HepG2 (cell line): Measurements from ENCODE around the gene ZCCHC10. TPM values are rescaled to one million over a fixed set of nuclear protein-coding genes. Genes with fewer than 3 reads are reported as not detected.

Experiments
- BCLAF1 ChIP-seq: fragments of 450-650 bp; IDR thresholded peaks from 2 replicates; pipeline ENCODE4 v1.6.1; 2017; ENCODE audit warnings: mild to moderate bottlenecking
- MAZ ChIP-seq, 2 experiments: sonication (generic) in 1 of 2; formaldehyde crosslinking in 1 of 2; IDR thresholded peaks; 2 replicates each; pipeline versions ENCODE4 v1.5.0 to v1.6.1; 2012 to 2020; ENCODE audit warnings: low read depth in 2 of 2, mild to moderate bottlenecking in 2 of 2, borderline replicate concordance in 1 of 2, improper control_type of control experiment in 1 of 2, low read length in 1 of 2, missing genetic modification reagents in 1 of 2, moderate library complexity in 1 of 2
- NFE2L2 ChIP-seq: fragments of 150-350 bp; IDR thresholded peaks from 2 replicates; pipeline ENCODE4 v1.6.1; 2014; ENCODE audit warnings: low read length
- PATZ1 ChIP-seq: sonication (generic); formaldehyde crosslinking; IDR thresholded peaks from 2 replicates; pipeline ENCODE4 v1.4.0; 2020; ENCODE audit warnings: missing genetic modification reagents
- PBX2 ChIP-seq: IDR thresholded peaks from 2 replicates; pipeline ENCODE4 v1.6.1; 2016; ENCODE audit warnings: control low read depth
- PCBP1 ChIP-seq: fragments of 200-400 bp; formaldehyde crosslinking; IDR thresholded peaks from 2 replicates; pipeline ENCODE4 v1.6.1; 2017; ENCODE audit warnings: mild to moderate bottlenecking, low read depth, low read length, borderline replicate concordance
- PHF8 ChIP-seq: sonication (generic); formaldehyde crosslinking; IDR thresholded peaks from 2 replicates; pipeline ENCODE4 v1.5.0; 2020; ENCODE audit warnings: missing genetic modification reagents
- POLR2A ChIP-seq, 2 experiments: IDR thresholded peaks; 2 replicates each; pipeline ENCODE4 v1.6.1; 2011; ENCODE audit warnings: low read depth in 2 of 2, low read length in 2 of 2, mild to moderate bottlenecking in 1 of 2, moderate library complexity in 1 of 2; ENCODE audit not compliant: insufficient read depth in 1 of 2
- SP140L ChIP-seq: sonication (generic); formaldehyde crosslinking; IDR thresholded peaks from 2 replicates; pipeline ENCODE4 v1.4.0; 2020; ENCODE audit warnings: missing genetic modification reagents, borderline replicate concordance
- SP5 ChIP-seq: IDR thresholded peaks from 2 replicates; pipeline ENCODE4 v1.6.1; 2016; ENCODE audit warnings: low read depth, borderline replicate concordance
- SRSF4 ChIP-seq: fragments of 200-400 bp; formaldehyde crosslinking; IDR thresholded peaks from one replicate; pipeline ENCODE4 v1.6.1; 2018; ENCODE audit warnings: mild to moderate bottlenecking, low read depth, low read length, moderate library complexity; ENCODE audit not compliant: poor library complexity, severe bottlenecking
- TEAD3 ChIP-seq: optimal IDR thresholded peaks from 2 replicates; pipeline ENCODE3; 2016; ENCODE audit warnings: borderline replicate concordance
- TRAFD1 ChIP-seq: sonication (generic); formaldehyde crosslinking; IDR thresholded peaks from 2 replicates; pipeline ENCODE4 v1.5.1; 2020; ENCODE audit warnings: missing genetic modification reagents, mild to moderate bottlenecking, borderline replicate concordance
- U2AF2 ChIP-seq: fragments of 200-400 bp; formaldehyde crosslinking; IDR thresholded peaks from 2 replicates; pipeline ENCODE4 v1.6.1; 2017; ENCODE audit warnings: low read depth, mild to moderate bottlenecking, low read length
- ZBED4 ChIP-seq: sonication (generic); formaldehyde crosslinking; IDR thresholded peaks from 2 replicates; pipeline ENCODE4 v1.4.0; 2020; ENCODE audit warnings: missing genetic modification reagents, borderline replicate concordance
- ZKSCAN1 ChIP-seq: fragments of 150-350 bp; IDR thresholded peaks from 2 replicates; pipeline ENCODE4 v1.6.1; 2014; ENCODE audit warnings: low read length
- ZNF12 ChIP-seq: sonication (generic); formaldehyde crosslinking; IDR thresholded peaks from 2 replicates; pipeline ENCODE4 v1.5.0; 2020; ENCODE audit warnings: missing genetic modification reagents
- ZNF678 ChIP-seq: sonication (generic); formaldehyde crosslinking; IDR thresholded peaks from 2 replicates; pipeline ENCODE4 v1.4.0; 2020; ENCODE audit warnings: mild to moderate bottlenecking, missing genetic modification reagents
- ZSCAN25 ChIP-seq: sonication (generic); formaldehyde crosslinking; IDR thresholded peaks from 2 replicates; pipeline ENCODE4 v1.8.0; 2022; ENCODE audit warnings: mild to moderate bottlenecking, missing genetic modification reagents
- polyA plus RNA-seq, 8 experiments: library from polyadenylated mRNA; depleted of rRNA in 3 of 8; stranded (reverse) in 7 of 8; unstranded in 1 of 8; fragments of >200 nt; fragmentation: Illumina TruSeq in 4 of 8; extraction: Trizol in 4 of 8; gene quantifications; 2 replicates each; pipeline versions ENCODE4 v1.2.1 to v1.2.3, GENCODE V29; 2011 to 2016; ENCODE audit warnings: low read depth in 4 of 8, missing spikeins in 1 of 8, mixed read lengths in 1 of 8; ENCODE audit not compliant: insufficient read depth in 1 of 8
- total RNA-seq, 5 experiments: library from RNA; depleted of rRNA; stranded (reverse); fragments of >200 nt; fragmentation: Illumina TruSeq; extraction: Trizol; gene quantifications; 2 replicates each; pipeline ENCODE4 v1.2.3, GENCODE V29; 2016; ENCODE audit warnings: low read depth in 1 of 5

Gene ZCCHC10
- total and polyA plus RNA-seq, 2 of the 13 experiments (the other 11 are each of a cell fraction or from before 2014, with no cell fraction given) = 40.7 to 48.2 TPM

GRCh38 chr5:133026664-133027153, 360 bp upstream of the ZCCHC10 start (continued):
- TF ChIP-seq PATZ1 (CRISPR knock-in tag) (peak; percentile 19; the same call in 1 of the 2 replicates), SP140L (CRISPR knock-in tag) (no peak), SRSF4 (no peak), NFE2L2 (no peak), ZNF678 (no peak), ZKSCAN1 (no peak), ZBED4 (CRISPR knock-in tag) (0 out of 2 replicates have a peak, but pooled peaks have one; percentile 28), SP5 (CRISPR knock-in tag) (no peak), PBX2 (CRISPR knock-in tag) (no peak), PCBP1 (no peak), TEAD3 (CRISPR knock-in tag) (no peak), PHF8 (CRISPR knock-in tag) (no peak), MAZ (IDR thresholded peaks at IDR 0.05; ENCODE audit: borderline replicate concordance, low read depth, low read length) (no peak), MAZ (CRISPR knock-in tag; IDR thresholded peaks at IDR 0.05; ENCODE audit: low read depth) (no peak), ZNF12 (CRISPR knock-in tag) (no peak), BCLAF1 (no peak), POLR2A (IDR thresholded peaks at IDR 0.05; ENCODE audit: insufficient read depth in 1 of 2, low read depth in 2 of 2, low read length in 2 of 2) (0 out of 4 replicates have a peak, but pooled peaks of 1 of the 2 experiments have one; percentile 5), TRAFD1 (CRISPR knock-in tag) (no peak), ZSCAN25 (CRISPR knock-in tag) (peak; percentile 96), U2AF2 (no peak)
